B cell (primary cell): ENCODE results near the gene FAM170B. TPM values are rescaled to one million over a fixed set of nuclear protein-coding genes. Genes with fewer than 3 reads are reported as not detected.

ENCODE experiments used
- ATAC-seq: fragments of 200-7000 bp; cut with Tn5 transposase; one replicate; pipeline ENCODE4 v1.10.0; 2021; ENCODE audit warnings: low read depth, mild to moderate bottlenecking, moderate number of reproducible peaks, moderate library complexity
- CTCF ChIA-PET: fragments of 350-600 bp; sonication (Branson Sonifier 250); formaldehyde crosslinking; loops from one replicate; lab custom pipeline; 2021; ENCODE audit warnings: antibody characterized with exemption, inconsistent platforms; lab: Charles Lee
- POLR2A ChIA-PET: fragments of 350-600 bp; sonication (Branson Sonifier 250); formaldehyde crosslinking; loops from one replicate; lab custom pipeline; 2021; ENCODE audit warnings: antibody characterized with exemption; lab: Charles Lee
- DNase-seq: peaks from one replicate; pipeline ENCODE4 v3.0.0; 2013
- H2AFZ ChIP-seq: 2 replicates; pipeline ENCODE4 v1.6.1; 2012; ENCODE audit warnings: mild to moderate bottlenecking, low read depth, low read length; ENCODE audit not compliant: insufficient read depth, poor library complexity, severe bottlenecking
- H3K27ac ChIP-seq, 2 donors: 1 replicate in 1 of 2; 2 replicates in 1 of 2; pipeline ENCODE4 v1.5.1; 2012 to 2013; ENCODE audit warnings: low read length in 2 of 2, mild to moderate bottlenecking in 2 of 2, moderate library complexity in 1 of 2
- H3K27me3 ChIP-seq, 4 experiments: fragments of 200-600 bp in 1 of 4; sonication (generic) in 1 of 4; replicated peaks in 1 of 4; 1 replicate in 2 of 4; 2 replicates in 2 of 4; pipeline versions ENCODE4 v1.6.1 to v1.7.0; 2013 to 2016; ENCODE audit warnings: low read length in 3 of 4, mild to moderate bottlenecking in 2 of 4, mixed read lengths in 1 of 4, moderate library complexity in 1 of 4; ENCODE audit not compliant: insufficient read depth in 4 of 4, control insufficient read depth in 3 of 4; ENCODE audit errors: control extremely low read depth in 1 of 4
- H3K36me3 ChIP-seq, 2 experiments: replicated peaks in 1 of 2; 1 replicate in 1 of 2; 2 replicates in 1 of 2; pipeline versions ENCODE4 v1.6.1 to v1.7.1; 2013; ENCODE audit warnings: low read length in 1 of 2; ENCODE audit not compliant: insufficient read depth in 2 of 2, control insufficient read depth in 1 of 2; ENCODE audit errors: control extremely low read depth in 1 of 2, extremely low read depth in 1 of 2
- H3K4me1 ChIP-seq, 2 donors: fragments of 200-600 bp in 1 of 2; sonication (generic) in 1 of 2; 1 replicate in 1 of 2; 2 replicates in 1 of 2; pipeline versions ENCODE4 v1.5.1 to v1.6.1; 2013 to 2017; ENCODE audit warnings: low read length in 2 of 2; ENCODE audit not compliant: control insufficient read depth in 2 of 2, insufficient read depth in 2 of 2
- H3K4me2 ChIP-seq: replicated peaks from 2 replicates; pipeline ENCODE3; 2012; ENCODE audit warnings: mild to moderate bottlenecking, low read depth, low read length; ENCODE audit not compliant: poor library complexity, severe bottlenecking
- H3K4me3 ChIP-seq, 5 experiments: fragments of 200-600 bp in 1 of 5; sonication (generic) in 1 of 5; 1 replicate in 3 of 5; 2 replicates in 2 of 5; pipeline versions ENCODE4 v1.5.1 to v1.7.0; 2011 to 2016; ENCODE audit warnings: low read length in 4 of 5, mild to moderate bottlenecking in 4 of 5, low read depth in 2 of 5, control low read depth in 1 of 5, moderate library complexity in 1 of 5; ENCODE audit not compliant: insufficient read depth in 1 of 5; ENCODE audit errors: control extremely low read depth in 1 of 5, extremely low read depth in 1 of 5
- H3K79me2 ChIP-seq: fragments of 200-600 bp; sonication (generic); one replicate; pipeline ENCODE4 v1.6.0; 2016; ENCODE audit warnings: low read length; ENCODE audit not compliant: control insufficient read depth, insufficient read depth
- H3K9ac ChIP-seq: fragments of 200-600 bp; sonication (generic); 2 replicates; pipeline ENCODE4 v1.6.1; 2017; ENCODE audit warnings: mild to moderate bottlenecking, low read length, moderate library complexity
- H3K9me3 ChIP-seq, 3 donors: one replicate each; pipeline versions ENCODE4 v1.6.1 to v1.7.1; 2013; ENCODE audit warnings: low read length in 2 of 3; ENCODE audit not compliant: control insufficient read depth in 2 of 3, insufficient read depth in 1 of 3; ENCODE audit errors: control extremely low read depth in 1 of 3
- H4K20me1 ChIP-seq: 2 replicates; pipeline ENCODE4 v1.6.0; 2012; ENCODE audit warnings: mild to moderate bottlenecking, low read length; ENCODE audit not compliant: insufficient read depth, control insufficient read depth, poor library complexity, severe bottlenecking
- H3K27ac Mint-ChIP-seq: one replicate; pipeline ENCODE4 v1.8.0; 2021; ENCODE audit warnings: mixed read lengths
- H3K27me3 Mint-ChIP-seq: one replicate; pipeline ENCODE4 v1.8.0; 2021; ENCODE audit warnings: mixed read lengths
- H3K4me1 Mint-ChIP-seq: one replicate; pipeline ENCODE4 v1.8.0; 2021; ENCODE audit warnings: mixed read lengths
- H3K4me3 Mint-ChIP-seq: one replicate; pipeline ENCODE4 v1.8.0; 2021; ENCODE audit warnings: mixed read lengths
- H3K9me3 Mint-ChIP-seq: one replicate; pipeline ENCODE4 v1.8.0; 2022; ENCODE audit warnings: mixed read lengths; ENCODE audit not compliant: insufficient read depth
- EZH2 ChIP-seq: IDR thresholded peaks from 2 replicates; pipeline ENCODE4 v1.6.1; 2012; ENCODE audit warnings: borderline replicate concordance, low read depth, mild to moderate bottlenecking, moderate library complexity, low read length; ENCODE audit not compliant: insufficient read depth, poor library complexity, severe bottlenecking
- WGBS: methylation state at CpG from one replicate; pipeline ENCODE4 v1.1.5; 2013; ENCODE audit warnings: missing lambda C conversion rate; ENCODE audit not compliant: insufficient coverage; 5-methylcytosine and 5-hydroxymethylcytosine counted together
- intact Hi-C: fragments of 100-400 bp; cut with micrococcal nuclease; formaldehyde crosslinking; loops from one replicate; pipeline ENCODE4 v1.10.0; 2022
- polyA plus RNA-seq: library from polyadenylated mRNA; depleted of rRNA; stranded (reverse); fragments of >200 nt; gene quantifications from 2 replicates; pipeline ENCODE4 v1.2.3, GENCODE V29; 2012
- total RNA-seq, 2 donors: library from RNA; stranded (reverse); fragments of 120-200 nt in 1 of 2; gene quantifications; 1 replicate in 1 of 2; 2 replicates in 1 of 2; pipeline versions ENCODE4 v1.2.3 to v1.2.4, GENCODE V29; 2013 to 2022
- TF ChIP-seq, protein P1 (sequence below): fragments of 200-600 bp; IDR thresholded peaks from one replicate; pipeline ENCODE4 v1.8.0; 2022; ENCODE audit warnings: antibody characterized with exemption, mild to moderate bottlenecking

FAM170B gene
- total and polyA plus RNA-seq, 2 donors (not counting 1 experiment from before 2014, with no cell fraction given) = not detected

DNA sequence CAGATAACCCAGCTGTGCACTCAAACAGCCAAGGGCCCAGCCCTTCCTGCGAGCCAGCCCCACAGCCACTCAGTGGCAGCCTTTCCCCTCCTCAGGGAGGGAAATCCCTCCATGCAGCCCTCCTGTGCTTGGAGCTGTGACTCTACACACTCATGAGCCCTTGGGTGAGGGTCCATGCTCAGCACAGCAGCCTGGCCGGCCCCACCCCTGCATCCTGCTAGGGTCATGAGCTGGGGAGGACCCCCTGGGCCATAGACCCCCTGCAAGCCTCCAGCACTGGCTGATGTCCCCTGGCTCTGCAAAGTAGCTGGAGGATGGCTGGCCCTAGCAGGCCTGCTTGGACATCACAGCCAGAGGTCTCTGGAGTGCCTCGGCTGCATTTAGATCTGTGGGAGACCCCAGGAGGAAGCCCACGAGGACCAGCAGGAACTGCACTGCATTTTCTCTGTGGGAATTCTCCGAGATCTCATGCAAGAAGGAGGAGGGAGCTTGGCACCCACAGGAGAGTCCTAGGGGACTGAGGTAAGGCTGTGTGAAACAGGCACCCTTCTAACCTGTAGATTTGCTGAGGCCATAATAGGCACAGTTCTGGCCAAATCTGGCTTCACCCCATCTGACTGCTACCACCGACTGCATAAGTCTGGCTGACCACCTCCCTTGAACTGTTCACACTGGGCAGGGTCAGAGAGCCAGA is 37.0 kb upstream of the FAM170B start:
- no peaks in the 10 kb centered on the region for H3K9me3 Mint-ChIP-seq
- H3K27ac ChIP-seq = no peak overlapping the region
- peaks cover 6% of the 10 kb centered on the region for H3K79me2 ChIP-seq
- intact Hi-C loops = no loop called here
- H3K4me3 Mint-ChIP-seq = no peak overlapping the region
- 76% methylated on average over 6 of the region's 6 CpGs for WGBS
- H3K4me1 ChIP-seq = peaks cover 37 to 60% of the 10 kb centered on the region in 2 donors
- H2AFZ ChIP-seq = no peak overlapping the region
- H3K27me3 ChIP-seq = no peaks in the 10 kb centered on the region
- H3K36me3 ChIP-seq = peaks cover 0 to 5% of the 10 kb centered on the region in 2 experiments
- ChIA-PET CTCF (interaction anchor here (1.1 kb wide), 1 partner anchor 9 kb away, joined by 4 read pairs; no protein-coding TSS in a partner anchor), POLR2A (no interaction called here)
- H3K4me1 Mint-ChIP-seq = peaks cover 49% of the 10 kb centered on the region
- no peaks in the 10 kb centered on the region for H3K27me3 Mint-ChIP-seq
- no peak overlapping the region for H3K9ac ChIP-seq
- no peaks in the 10 kb centered on the region for H3K9me3 ChIP-seq
- no peak for ATAC-seq
- TF ChIP-seq, protein P1, sequence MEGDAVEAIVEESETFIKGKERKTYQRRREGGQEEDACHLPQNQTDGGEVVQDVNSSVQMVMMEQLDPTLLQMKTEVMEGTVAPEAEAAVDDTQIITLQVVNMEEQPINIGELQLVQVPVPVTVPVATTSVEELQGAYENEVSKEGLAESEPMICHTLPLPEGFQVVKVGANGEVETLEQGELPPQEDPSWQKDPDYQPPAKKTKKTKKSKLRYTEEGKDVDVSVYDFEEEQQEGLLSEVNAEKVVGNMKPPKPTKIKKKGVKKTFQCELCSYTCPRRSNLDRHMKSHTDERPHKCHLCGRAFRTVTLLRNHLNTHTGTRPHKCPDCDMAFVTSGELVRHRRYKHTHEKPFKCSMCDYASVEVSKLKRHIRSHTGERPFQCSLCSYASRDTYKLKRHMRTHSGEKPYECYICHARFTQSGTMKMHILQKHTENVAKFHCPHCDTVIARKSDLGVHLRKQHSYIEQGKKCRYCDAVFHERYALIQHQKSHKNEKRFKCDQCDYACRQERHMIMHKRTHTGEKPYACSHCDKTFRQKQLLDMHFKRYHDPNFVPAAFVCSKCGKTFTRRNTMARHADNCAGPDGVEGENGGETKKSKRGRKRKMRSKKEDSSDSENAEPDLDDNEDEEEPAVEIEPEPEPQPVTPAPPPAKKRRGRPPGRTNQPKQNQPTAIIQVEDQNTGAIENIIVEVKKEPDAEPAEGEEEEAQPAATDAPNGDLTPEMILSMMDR = no peak
- no peak for TF ChIP-seq EZH2
- H4K20me1 ChIP-seq = peaks cover 12% of the 10 kb centered on the region
- no peak overlapping the region for H3K27ac Mint-ChIP-seq
- DNase-seq = no peak
- H3K4me2 ChIP-seq = no peak overlapping the region
- H3K4me3 ChIP-seq = no peak overlapping the region

DNA sequence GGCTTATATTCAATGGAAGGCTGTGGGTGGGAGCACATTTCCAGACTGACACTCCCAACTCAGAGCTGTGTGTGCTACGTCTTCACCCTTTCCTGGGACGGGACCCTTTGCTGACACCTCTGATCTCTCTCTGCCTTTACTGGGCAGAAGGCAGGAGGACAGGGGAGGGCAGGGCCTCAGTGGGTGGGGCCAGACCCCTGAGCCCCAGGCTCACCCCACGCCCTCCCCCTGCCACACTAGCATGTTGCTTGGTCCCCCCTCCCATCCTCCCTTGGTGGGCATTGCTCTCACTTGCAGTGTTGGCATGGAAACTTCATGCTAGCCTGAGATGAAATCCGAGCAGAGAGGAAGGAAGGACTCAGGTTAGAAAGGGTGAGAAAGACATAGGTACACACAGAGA is 36.0 kb upstream of the FAM170B start:
- POLR2A ChIA-PET = no interaction called here

More for the DNA sequence above, 36.0 kb upstream of the FAM170B start:
- TF ChIP-seq, protein P1 = no peak
- TF ChIP-seq EZH2 = no peak
- Mint-ChIP-seq H3K4me3 (no peak overlapping the region), H3K27ac (no peak overlapping the region), H3K4me1 (peaks cover 41% of the 10 kb centered on the region), H3K9me3 (no peaks in the 10 kb centered on the region), H3K27me3 (no peaks in the 10 kb centered on the region)
- CTCF ChIA-PET = no interaction called here
- Histone ChIP-seq H4K20me1 (peaks cover 8% of the 10 kb centered on the region), H3K4me3 (no peak overlapping the region), H3K9me3 (no peaks in the 10 kb centered on the region), H3K27ac (no peak overlapping the region), H3K4me1 (peaks cover 33 to 51% of the 10 kb centered on the region in 2 donors), H3K4me2 (no peak overlapping the region), H3K27me3 (no peaks in the 10 kb centered on the region), H3K36me3 (peaks cover 0 to 5% of the 10 kb centered on the region in 2 experiments), H2AFZ (no peak overlapping the region), H3K9ac (no peak overlapping the region), H3K79me2 (peaks cover 6% of the 10 kb centered on the region)
- ATAC-seq (no peak), DNase-seq (no peak)
- 100% methylated on average over 1 of the region's 4 CpGs for WGBS
- intact Hi-C loops = no loop called here
